GM19043 (cell line): ENCODE results near the gene LAX1.
"Not testable (repeated sequence)": the region's sequence is repeated elsewhere in the genome, so short reads cannot be mapped to it uniquely, and the experiment has no call there.

Experiments used
- ATAC-seq: cut with Tn5 transposase; IDR thresholded peaks from one replicate; pipeline ENCODE4 v1.9.1; 2021; ENCODE audit warnings: low read depth; ENCODE audit not compliant: unreplicated experiment

LAX1 gene, protein sequence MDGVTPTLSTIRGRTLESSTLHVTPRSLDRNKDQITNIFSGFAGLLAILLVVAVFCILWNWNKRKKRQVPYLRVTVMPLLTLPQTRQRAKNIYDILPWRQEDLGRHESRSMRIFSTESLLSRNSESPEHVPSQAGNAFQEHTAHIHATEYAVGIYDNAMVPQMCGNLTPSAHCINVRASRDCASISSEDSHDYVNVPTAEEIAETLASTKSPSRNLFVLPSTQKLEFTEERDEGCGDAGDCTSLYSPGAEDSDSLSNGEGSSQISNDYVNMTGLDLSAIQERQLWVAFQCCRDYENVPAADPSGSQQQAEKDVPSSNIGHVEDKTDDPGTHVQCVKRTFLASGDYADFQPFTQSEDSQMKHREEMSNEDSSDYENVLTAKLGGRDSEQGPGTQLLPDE

DNA sequence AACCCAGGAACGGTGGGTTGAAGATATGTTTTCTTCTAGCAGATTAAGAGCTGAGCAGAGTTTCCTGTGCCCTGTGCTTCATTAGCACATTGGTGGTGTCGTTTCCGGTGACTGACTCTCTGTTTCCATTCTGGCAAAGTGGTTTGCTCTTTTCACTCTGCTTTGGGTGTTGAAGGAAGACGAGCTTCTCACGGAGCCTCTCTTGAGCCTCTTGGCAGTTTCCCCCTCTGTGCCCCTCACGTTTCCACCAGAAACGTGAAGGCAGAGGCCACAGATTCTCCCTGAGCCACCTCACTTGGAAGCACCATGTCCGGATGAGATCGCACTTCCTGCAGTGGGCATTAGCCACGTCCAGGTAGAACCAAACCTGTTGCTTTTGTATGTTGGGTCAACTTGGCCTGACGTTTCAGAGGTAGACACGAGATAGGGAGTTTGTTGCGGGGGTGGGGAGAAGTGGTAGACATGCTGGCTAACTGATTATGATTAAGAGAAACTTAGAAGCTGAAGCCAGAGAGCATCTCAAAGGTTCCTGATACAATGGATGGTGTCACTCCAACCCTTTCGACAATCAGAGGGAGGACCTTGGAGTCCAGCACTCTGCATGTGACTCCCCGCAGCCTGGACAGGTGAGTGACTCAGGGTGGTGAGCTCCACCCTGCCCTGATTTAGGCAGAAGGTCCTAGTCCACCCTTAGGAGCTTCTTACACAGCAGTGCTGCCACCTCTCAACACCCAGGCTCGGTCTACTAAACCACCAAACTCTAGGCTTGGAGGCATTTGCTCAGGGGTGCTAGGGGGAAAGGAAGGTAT, at the start of gene LAX1:
TSS of gene LAX1 (plus strand) at position 155 of the 809 bp plus-strand sequence. CDS start at position 538, 383 bp downstream.
- ATAC-seq: peak; percentile 49

DNA sequence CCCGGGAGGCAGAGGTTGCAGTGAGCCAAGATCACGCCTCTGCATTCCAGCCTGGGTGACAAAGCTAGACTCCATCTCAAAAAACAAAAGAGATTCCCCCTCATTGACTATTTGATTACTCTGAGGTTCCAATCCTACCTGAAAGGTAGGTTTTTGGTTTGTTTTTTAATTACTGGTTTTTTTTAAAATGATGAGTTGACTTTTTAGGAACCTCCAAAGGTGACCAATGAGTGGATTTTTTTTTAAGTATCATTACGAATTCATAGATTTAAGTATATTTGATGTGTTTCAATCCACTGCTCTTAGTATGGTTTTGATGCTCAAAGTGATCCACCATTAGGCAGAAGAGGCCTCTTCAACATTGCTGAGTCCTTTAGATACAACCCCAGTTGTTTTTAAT, 47.9 kb upstream of the LAX1 start:
- no peak for ATAC-seq

DNA sequence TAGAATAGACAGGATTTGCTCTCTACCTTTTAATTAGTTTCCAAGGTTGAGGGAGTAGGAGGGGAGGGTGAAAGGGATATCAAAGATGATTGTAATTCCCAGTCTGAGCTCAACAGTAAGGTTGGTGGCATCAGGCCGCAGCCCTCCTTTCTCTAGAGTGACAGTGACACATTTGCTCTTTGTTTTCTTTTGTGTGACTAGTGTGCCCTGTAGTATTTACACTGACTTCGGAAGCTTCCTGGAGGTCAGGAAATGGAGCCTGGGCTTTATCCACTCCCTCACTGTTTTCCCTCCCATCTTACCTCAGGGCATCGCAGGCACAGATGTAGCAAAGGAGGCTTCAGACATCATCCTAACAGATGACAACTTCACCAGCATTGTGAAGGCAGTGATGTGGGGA, 44.7 kb upstream of the LAX1 start:
- ATAC-seq: no peak

DNA sequence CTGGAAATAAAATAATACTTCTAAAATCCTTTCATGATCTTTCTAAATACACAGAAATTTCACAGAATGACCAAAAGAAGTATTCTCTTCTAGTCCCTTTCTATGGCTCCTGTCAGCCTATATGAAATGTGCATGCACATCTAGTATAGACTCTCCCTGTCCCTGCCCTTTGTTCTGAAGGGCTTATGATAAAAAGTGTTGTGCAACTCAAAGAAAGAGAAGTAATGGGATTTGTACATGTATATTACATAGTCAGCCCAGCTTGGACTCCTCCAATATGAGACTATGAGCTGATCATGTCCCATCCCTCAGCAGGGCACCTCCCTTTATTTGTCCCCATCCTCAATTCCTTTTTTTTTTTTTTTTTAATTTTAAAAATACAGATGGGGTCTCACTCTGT, 42.1 kb upstream of the LAX1 start:
- no peak for ATAC-seq

DNA sequence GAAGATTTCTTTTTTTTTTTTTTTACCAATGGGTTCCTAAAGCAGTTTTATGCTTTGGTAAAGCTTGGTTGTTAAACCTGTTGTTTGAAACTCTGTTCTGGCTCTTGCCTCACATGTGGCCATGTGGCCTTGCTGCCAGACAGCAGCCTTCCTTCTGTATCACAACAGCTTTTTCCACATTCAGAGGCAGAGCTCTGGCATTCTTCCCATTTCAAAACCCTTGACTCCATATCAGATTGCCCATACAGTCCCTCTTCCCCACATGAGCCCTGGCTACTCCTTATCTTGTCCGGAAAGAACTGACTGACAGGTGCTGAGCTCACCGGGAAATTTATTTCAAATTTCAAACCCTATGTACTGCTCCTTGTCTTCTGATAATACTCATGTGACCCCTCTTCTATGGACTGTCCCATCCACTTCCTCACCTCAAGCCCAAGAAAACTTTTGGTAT, 38.5 kb upstream of the LAX1 start:
- ATAC-seq: no peak

DNA sequence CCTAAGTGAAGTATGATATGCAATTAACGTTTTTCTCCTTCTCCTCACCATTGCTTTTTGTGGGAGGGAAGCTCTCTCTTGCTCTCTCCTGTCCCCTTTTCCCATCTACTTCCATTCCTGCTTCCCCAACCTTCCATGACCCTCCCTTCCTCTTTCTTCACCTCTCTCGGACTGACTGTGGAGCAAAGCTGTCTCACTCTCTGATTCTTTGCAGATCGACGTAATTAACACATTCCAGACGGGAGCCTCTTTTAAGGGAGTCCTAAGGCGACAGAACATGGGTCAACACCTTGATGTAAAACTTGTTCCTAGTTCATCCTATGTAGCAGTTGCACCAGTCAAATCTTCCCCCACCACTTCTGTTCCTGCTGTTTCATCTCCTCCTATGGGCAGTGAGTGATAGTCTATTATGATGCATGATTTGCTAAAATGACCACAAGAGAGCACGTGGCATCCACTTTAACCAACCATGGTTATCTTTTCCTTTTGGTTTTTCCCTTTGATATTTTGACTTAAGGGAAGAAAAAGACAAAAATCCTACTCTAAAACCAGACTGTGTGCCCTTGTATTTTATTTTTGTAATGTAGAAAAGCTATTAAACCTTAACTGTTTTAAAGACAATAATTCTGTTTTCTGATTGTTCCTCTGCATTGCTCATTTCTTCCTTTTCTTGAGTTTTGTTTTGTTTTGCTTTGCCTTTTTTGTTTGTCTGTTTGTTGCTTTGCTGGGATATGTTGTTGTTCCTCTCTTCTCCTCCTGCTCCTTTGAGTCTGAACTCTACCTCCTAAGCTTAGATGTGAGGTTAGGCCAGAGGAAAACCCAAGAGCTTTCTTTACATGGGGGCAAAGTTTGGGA, 31.7 kb upstream of the LAX1 start:
- no peak for ATAC-seq

DNA sequence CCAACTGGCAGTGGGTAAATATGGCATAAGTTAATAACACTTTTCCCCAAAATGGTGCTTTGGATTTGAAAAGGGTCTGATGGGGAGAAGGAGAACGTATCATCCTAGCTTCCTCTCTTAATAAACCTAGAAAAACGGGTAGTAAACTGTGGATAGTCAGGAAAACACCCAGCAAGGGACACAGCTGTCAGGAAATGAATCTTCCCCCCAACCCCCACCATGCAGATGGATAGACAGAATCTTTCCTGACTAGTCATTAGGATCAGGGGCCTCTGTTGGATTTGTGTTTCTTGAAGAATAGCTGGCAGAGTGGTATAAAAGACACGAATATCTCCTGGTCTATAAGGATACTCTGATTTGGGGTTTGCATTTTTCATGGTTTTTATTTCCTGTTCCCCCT, 22.5 kb upstream of the LAX1 start:
- no peak for ATAC-seq

DNA sequence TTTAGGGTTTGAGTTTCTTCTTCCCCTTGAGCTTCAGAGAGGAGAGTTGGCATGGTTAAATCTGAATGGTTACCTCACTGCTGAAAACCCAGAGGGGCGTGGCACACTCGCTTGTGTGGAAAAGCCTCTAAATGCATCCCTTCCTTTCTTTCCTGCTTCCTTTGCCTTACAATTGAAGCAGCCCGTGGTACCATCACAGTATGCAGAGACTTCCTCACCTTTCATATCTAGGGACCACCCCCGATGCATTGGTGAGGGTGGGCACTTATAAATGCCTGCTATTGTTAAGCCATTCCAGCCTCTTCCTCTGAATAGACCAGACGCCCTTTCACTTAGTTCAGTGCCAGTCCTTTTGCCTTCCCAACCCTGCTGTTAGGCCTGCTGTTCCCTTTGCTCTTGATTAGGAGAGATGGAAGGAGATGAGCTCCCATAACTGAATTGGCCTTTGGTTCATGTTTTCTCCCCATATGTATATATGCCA, 21.9 kb upstream of the LAX1 start:
- ATAC-seq: no peak

DNA sequence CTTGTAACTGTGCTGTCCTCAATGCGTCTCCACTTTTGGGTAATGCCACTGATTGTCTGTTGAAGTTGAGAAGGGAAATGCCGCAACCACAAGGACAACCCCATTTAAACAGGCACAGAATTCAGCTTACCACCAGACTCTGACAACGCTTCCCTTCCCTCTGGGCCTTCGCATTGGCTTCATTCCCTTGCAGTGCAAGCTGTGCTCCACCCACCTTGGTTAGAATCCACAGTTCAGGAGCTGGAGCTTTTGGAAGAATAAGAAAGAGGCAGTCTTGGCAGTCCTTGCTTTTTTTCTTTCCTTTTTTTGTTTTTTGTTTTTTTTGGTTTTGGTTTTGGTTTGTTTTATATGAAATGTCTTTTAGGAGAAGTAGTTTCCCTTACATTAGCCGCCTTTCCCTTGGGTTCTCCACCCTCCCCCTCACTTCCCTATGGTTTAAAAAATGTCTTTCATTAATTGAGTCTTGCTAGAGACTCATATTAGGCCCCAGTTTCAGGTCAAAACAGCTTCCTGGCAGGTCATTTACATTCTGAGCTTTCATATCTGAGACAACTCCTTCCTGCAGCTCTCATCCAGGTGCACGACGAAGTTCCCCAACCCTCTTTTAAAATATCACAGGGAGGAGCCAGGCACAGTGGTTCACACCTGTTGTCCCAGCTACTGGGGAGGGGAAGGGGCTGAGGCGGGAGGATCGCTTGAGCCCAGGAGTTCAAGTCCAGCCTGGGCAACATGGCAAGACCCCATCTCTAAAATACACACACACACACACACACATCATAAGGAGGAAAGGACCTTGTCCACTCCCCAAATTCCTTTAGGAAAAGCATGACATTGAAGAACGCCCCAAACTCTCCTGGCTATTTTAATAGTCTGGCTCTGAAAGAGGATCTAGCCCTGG, 20.7 kb upstream of the LAX1 start:
- no peak for ATAC-seq

DNA sequence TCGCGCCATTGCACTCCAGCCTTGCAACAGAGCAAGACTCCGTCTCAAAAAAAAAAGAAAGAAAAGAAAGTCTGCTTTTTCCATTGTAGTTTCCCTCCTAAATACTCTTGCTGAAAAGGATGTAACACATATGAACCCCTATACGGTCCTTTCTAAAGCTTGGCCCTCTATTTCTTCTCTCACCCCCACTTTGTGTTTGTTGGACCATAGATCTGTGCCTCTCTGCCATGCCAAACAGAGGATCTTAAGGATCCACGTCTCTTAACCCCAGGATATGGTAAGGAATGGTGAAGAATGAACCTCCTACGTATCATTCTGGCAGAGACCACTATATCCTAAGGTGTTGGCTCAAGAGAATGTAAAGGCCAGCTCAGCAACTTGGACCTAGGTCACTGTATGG, 18.7 kb upstream of the LAX1 start:
- ATAC-seq: no peak

DNA sequence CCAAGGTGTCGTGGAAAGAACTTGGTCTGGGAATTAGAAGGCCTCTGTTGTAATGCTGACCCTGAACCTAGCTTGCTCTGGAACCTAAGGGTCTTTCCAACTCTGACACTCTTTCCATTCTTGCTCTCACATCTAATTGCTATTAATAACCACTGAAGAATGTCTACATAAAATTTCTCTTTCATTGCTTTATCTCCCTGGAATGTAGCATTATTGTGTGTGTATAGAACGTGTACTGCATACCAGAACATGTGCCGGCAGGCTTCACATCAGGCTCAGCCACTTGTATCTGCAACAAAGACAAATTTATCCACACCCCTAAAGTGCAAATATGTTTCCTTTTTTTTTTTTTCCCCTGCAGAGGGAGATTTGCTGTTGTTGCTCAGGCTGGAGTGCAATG, 13.9 kb upstream of the LAX1 start:
- no peak for ATAC-seq

DNA sequence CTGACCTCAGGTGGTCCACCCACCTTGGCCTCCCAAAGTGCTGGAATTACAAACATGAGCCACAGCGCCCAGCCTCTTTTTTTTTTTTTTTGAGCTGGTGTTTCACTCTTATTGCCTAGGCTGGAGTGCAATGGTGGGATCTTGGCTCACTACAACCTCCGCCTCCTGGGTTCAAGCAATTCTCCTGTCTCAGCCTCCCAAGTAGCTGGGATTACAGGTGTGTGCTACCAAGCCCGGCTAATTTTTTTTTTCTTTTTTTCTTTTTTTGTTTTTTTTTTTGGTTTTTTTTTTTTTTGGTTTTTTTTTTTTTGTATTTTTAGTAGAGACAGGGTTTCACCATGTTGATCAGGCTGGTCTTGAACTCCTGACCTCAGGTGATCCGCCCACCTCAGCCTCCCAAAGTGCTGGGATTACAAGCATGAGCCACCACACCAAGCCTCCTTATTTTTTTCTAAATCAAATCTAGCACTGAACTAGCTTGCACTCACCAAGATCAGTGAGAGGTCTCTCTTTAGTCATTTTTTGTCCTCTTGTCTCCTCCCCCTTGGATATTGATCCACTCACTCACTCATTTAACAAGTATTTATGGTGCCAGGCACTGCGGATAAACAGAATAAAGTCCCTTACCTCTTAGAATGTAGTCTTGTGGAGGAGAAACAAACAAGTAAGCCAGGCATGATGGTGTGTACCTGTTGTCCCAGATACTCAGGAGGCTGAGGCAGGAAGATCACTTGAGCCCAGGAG, 13.2 kb upstream of the LAX1 start:
- ATAC-seq: not testable (repeated sequence)

DNA sequence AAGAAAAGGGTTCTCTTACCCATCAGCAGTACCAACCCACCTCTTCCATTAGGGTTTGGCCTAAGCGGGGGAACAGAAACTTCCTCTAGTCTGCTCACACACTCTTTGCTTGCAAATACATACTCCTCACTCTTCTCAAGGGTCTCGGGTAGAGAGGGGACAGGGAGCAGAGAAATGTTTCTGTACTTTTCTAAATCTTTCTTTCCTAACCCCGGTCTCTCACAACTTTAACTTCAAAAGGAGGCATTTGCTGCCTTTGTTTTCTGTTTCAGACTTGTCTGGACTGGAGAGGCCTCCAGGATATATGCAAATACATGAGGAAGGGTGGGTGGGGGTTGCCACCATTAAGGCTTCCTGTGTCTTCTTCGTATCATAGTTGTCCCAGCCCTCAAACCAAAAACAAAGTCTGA, 10.5 kb upstream of the LAX1 start:
- ATAC-seq: no peak

DNA sequence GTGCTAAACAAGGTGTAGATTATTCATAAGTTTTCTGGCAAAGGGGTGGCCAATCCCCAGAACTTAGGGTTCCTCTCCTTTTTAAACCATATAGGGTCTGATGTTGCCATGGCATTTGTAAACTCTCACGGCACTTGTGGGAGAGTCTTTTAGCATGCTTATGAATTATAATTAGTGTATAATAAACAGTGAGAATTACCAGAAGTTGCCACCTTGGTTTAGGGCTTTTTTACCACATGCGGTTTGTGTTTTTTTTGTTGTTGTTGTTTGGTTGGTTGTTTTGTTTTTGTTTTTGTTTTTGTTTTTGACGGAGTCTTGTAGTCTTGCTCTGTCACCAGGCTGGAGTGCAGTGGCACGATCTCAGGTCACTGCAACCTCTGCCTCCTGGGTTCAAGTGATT, 8.9 kb upstream of the LAX1 start:
- ATAC-seq: no peak

DNA sequence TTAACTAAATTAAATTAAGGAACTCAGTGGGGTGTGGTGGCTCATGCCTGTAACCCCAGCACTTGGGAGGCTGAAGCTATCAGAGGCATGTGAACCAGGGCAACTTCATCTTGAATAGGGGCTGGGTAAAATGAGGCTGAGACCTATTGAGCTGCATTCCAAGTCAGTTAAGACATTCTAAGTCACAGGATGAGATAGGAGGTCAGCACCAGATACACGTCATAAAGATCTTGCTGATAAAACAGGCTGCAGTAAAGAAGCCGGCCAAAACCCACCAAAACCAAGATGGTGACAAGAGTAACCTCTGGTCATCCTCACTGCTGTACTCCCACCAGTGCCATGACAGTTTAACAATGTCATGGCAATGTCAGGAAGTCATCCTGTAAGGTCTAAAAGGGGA, 6.2 kb upstream of the LAX1 start:
- ATAC-seq: not testable (repeated sequence)

DNA sequence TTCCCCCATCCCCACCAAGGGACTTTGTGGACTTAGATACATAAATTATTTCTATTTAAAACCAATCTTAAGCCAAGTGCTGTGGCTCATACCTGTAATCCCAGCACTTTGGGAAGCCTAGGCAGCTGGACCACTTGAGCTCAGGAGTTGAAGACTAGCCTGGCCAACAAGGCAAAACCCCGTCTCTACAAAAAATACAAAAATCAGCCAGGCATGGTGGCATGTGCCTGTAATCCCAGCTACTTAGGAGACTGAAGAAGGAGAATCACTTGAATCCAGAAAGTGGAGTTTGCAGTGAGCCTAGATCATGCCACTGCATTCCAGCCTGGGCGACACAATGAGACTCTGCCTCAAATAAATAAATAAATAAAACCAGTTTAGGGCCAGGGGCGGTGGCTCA, 4.5 kb upstream of the LAX1 start:
- ATAC-seq: no peak

DNA sequence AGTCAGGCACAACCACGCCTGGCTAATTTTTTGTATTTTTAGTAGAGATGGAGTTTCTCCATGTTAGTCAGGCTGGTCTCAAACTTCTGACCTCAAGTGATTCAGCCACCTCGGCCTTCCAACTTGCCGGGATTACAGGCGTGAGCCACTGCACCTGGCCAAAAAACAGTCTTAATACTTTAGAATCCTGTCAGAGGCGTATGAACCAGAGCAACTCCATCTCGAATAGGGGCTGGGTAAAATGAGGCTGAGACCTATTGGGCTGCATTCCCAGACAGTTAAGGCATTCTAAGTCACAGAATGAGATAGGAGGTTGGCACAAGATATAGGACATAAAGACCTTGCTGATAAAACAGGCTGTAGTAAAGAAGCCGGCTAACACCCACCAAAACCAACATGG, 3.0 kb upstream of the LAX1 start:
- not testable (repeated sequence) for ATAC-seq

DNA sequence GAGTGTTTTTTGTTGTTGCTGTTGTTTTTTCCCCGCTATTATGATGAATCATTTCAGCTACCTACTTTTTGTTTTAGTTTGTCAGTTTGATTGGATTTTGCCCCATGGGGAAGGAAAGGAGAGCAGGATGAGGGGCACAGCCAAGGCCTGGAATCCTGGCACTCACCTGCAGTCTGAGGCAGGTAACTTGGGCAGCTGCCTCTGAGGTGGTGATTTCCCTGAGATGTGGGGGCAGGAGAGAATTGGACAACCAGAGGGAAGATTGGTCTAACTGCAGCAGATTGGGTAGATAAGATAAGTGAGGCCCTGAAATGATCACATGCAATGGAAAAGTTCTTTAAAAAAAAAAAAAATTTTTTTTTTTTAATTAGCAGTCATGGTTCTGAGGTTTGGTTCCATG, 1.5 kb upstream of the LAX1 start:
- no peak for ATAC-seq
